ENCODE results near the gene PARP4.
"Not testable (repeated sequence)": the region's sequence is repeated elsewhere in the genome, so short reads cannot be mapped to it uniquely, and the experiment has no call there.

The PARP4 gene

GRCh38 chr13:24506283-24506682, 6.3 kb downstream of the PARP4 start:
- DNase-seq (ENCODE audit: low spot score) = not testable (repeated sequence)

DNA sequence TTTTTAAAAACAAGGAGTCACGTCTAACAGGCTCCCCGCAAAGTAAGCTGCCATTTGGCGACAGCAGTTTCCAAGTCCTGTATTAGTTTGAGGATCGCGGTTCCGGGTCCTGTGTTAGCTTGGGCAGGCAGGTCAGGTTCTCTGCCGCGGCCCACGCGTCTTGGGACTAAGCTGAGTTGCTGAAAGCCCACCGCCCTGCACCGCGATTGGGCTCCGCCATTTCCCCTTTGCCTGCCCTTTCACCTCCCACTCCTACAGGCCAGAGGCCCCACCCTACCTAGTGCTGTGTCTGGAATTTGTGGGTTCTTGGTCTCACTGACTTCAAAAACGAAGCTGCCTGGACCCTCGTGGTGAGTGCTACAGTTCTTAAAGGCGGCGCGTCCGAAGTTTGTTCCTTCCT, 6.8 kb downstream of the PARP4 start:
- no peak for DNase-seq (ENCODE audit: low spot score)

GRCh38 chr13:24505256-24505655, 7.3 kb downstream of the PARP4 start:
- no peak for DNase-seq (ENCODE audit: low spot score)

- no peak for DNase-seq (ENCODE audit: low spot score)
Observed at GRCh38 chr13:24503379-24503696, 9.2 kb downstream of the PARP4 start.

- no peak for DNase-seq (ENCODE audit: low spot score)
Observed at GRCh38 chr13:24502533-24503378, 9.8 kb downstream of the PARP4 start.

- no peak for DNase-seq (ENCODE audit: low spot score)
Observed at GRCh38 chr13:24500977-24501376, 11.6 kb downstream of the PARP4 start.

- no peak for DNase-seq (ENCODE audit: low spot score)
Observed at GRCh38 chr13:24497742-24498141, 14.8 kb downstream of the PARP4 start.

DNA sequence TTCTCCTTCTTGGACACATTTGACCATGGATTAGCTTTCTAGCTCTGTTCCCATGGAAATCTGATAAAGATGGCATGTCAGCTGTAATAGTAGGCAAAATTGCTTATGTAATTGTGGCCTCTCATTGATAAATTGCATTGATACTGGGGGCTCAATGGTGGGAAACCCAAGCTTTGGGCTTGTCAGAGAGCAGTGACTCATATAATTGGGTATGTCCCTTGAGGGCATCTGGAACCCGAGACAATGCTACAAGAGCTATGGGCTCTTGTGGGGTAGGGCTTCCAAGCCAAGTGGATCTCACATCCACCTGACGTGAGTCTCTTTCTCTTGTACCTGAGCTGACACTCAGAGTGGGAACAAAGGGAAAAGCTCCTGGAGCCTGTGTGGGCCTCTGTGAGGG, 16.3 kb downstream of the PARP4 start:
- DNase-seq (ENCODE audit: low spot score) = not testable (repeated sequence)

GRCh38 chr13:24495151-24495729, 17.3 kb downstream of the PARP4 start:
- DNase-seq (ENCODE audit: low spot score) = no peak

GRCh38 chr13:24493356-24493755, 19.2 kb downstream of the PARP4 start:
- no peak for DNase-seq (ENCODE audit: low spot score)

- no peak for DNase-seq (ENCODE audit: low spot score)
Observed at GRCh38 chr13:24491845-24492244, 20.7 kb downstream of the PARP4 start.

DNA sequence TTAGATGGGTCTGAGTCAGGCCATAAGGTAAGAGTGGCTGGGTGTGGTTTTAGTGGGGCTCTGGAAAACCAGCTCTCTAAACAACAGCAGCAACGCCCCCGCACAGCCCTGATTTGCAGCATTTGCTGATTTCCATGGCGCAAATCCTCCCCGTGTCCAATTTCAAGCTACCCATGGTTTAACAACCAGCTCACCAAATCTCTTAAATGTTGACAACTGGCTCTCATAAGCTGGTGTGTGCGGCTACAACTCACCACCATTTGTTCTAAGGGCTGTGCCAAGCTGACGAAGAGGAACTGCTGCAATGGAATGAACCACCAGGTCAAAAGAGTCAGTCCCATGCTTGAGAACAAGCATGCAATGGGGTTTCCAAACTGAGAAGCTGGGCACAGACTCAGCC, 22.9 kb downstream of the PARP4 start:
- DNase-seq (ENCODE audit: low spot score) = no peak

DNA sequence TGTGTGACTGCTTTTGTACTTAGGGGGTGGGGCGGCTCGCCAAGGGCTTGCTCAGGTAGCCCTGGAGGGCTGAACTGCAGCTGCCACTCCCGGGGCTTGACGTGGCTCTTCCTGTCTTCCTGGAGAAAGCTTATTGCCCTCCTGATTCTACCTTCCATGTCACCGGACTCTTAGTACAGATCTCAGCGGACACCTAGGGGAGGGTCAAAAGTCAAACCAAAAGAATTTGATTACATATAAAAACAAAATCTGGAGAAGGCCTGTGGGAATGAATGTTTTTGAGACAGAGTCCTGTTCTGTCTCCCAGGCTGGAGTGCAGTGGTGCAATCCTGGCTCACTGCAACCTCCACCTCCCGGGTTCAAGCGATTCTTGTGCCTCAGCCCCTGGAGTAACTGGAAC, 24.5 kb downstream of the PARP4 start:
- DNase-seq (ENCODE audit: low spot score) = not testable (repeated sequence)

DNA sequence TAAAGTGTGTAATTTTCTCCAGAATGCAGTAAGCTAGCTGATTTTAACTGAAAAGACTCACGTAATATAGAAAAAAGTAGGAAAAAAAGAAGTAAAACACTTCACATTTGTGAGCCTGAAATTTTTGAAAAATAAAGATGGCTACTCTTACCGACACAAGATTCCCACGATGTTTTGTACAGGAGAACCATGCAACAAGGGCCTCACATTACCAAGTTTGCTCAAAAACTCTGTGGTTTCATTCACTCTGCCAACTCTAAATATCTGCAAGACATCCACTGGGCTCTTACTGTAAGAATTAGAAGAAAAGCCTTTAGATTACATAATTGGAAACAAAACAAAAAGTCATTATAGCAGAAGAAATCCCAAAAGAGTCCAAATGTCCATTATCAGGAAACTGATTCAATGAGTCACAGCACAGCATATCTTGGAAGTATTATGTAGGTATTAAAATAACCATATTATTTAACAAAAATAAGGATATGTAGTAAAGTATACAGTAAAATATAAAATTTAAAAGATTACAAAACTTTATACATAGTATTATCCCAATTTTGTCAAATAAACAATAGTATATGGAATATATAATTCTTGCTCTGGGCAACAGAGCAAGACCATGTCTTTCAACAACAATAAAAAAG, 26.4 kb downstream of the PARP4 start:
- not testable (repeated sequence) for DNase-seq (ENCODE audit: low spot score)

- no peak for DNase-seq (ENCODE audit: low spot score)
Observed at GRCh38 chr13:24473686-24474085, 38.9 kb downstream of the PARP4 start.

- not testable (repeated sequence) for DNase-seq (ENCODE audit: low spot score)
Observed at GRCh38 chr13:24472129-24472528, 40.4 kb downstream of the PARP4 start.

DNA sequence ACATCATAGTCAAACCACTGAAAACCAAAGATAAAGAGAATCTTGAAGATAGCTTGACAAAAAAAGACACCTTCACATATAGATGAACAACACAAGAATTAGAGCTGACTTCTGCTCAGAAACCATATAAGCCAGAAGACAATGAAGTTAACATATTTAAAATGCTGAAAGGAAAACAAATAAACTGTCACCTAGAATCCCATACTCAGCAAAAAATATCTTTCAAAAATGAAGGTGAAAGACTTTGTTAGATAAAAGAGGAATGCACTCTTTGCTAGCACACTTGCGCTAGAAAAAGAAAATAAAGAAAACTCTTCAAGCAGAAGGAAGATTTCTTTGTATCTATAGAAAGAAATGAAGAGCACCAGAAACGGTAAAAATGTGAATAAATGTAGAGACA, 49.5 kb downstream of the PARP4 start:
- DNase-seq (ENCODE audit: low spot score) = no peak

DNA sequence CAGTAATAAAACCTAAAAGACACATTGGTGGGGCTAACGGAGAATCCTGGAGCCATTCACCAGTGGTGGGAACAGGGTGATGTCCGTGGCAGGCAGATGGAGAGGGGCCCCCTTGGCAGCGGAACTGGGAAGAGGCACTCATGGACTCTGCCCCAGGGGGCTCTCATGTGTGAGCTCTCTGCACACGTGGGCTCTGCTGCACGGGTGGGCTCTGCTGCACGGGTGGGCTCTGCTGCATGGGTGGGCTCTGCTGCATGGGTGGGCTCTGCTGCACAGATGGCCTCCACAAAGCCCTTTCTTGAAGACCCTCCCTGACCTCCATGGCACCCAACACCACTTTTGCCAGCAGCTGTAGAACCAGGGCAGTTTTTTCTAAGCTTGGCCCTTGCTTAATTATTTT, 52.3 kb downstream of the PARP4 start:
- no peak for DNase-seq (ENCODE audit: low spot score)

DNA sequence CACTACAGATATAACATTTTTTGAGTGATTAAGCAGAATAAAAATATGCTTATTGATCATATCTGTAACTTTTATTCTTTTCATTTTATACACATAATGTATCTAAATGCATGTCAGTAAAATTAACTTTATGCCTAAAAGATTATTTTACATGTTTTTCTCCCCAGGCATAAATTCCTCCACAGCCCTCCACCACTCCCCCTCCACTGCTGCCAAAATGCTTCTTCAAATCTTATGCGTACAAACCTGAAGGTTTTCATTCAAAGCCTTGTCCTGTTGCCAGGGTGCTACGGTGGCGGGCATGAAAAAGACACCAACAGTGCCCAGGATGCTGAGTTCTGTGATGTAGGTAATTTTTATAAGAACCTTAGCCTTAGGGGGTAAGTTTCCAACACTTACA, 52.9 kb downstream of the PARP4 start:
- DNase-seq (ENCODE audit: low spot score) = no peak

DNA sequence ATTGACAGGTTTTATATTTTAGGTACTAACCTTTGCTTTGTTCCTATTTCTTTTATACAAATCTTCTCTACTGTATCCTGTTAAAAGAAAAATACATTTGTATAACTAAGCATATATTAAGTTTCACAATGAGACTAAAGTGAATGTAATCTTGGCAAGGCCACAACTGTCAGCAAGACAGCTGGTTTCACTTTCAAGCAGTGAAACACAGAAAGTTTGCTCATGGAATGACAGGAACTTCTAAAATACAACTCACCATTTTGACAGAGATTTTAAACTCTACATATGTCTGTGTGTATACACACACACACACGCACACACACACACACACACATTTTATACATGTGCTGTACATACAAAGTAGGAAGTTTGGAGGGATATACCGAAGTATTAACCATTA, 53.3 kb downstream of the PARP4 start:
- DNase-seq (ENCODE audit: low spot score) = no peak

GRCh38 chr13:24458736-24459135, 53.8 kb downstream of the PARP4 start:
- DNase-seq (ENCODE audit: low spot score) = no peak

GRCh38 chr13:24456396-24456795, 56.2 kb downstream of the PARP4 start:
- no peak for DNase-seq (ENCODE audit: low spot score)

- no peak for DNase-seq (ENCODE audit: low spot score)
Observed at GRCh38 chr13:24454056-24454455, 58.5 kb downstream of the PARP4 start.
